Endometrium (tissue), 2 donors: ENCODE data around the gene PCLO.
"Not testable (repeated sequence)": the region's sequence is repeated elsewhere in the genome, so short reads cannot be mapped to it uniquely, and the experiment has no call there.

Source experiments
- FAIRE-seq: peaks from 2 replicates; lab custom pipeline; 2012; peaks lifted over from hg19 to GRCh38; lab: Jason Lieb, UNC
- donor health status: control.
- donor health status: control.

PCLO gene

GRCh38 chr7:82729172-82730030 is 433.3 kb downstream of the PCLO start:
- peak; percentile 71 for FAIRE-seq

GRCh38 chr7:82726038-82726800 is 436.5 kb downstream of the PCLO start:
- FAIRE-seq = no peak

GRCh38 chr7:82723411-82723810 is 439.3 kb downstream of the PCLO start:
- no peak for FAIRE-seq

DNA sequence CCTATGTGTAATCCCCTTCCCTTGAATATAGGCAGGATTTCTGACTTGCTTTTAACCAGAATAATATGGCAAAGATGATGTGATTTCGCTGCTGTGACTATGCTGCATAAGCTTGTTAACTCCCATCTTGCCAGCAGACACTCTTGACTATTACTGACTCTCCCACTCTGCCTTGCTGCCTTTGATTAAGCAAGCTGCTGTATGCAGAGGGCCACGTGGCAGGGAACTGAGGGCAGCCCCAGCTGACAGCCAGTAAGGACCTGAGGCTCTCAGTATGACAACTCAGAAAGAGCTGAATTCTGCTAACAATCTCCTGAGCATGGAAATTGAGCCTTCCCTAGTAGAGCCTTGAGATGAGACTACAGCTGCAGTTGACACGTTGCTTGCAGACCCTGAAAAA is 439.7 kb downstream of the PCLO start:
- FAIRE-seq = no peak

- FAIRE-seq = no peak
Observed at GRCh38 chr7:82715344-82715743, 447.3 kb downstream of the PCLO start.

GRCh38 chr7:82714883-82715282 is 447.8 kb downstream of the PCLO start:
- no peak for FAIRE-seq

- no peak for FAIRE-seq
Observed at GRCh38 chr7:82713506-82713905, 449.2 kb downstream of the PCLO start.

DNA sequence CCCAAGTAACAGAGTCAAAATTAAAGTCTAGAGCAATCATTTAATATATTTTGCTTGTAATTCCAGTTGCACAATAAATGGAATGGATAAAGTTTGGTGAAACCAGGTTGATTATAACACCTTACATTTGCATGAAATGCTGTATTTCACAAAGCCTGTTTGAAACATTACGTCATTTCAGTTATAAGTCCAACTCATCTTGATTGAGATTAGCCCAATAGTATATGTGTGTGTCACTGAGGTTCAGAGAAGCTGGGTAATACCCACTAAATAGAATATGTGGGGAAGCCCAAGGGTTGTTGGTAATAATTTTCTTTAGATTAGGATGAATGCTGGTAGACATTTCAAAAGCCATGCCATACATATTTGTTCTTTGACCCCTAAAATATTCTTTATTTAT is 456.3 kb downstream of the PCLO start:
- FAIRE-seq = not testable (repeated sequence)

- FAIRE-seq = no peak
Observed at GRCh38 chr7:82705517-82706260, 457.0 kb downstream of the PCLO start.

DNA sequence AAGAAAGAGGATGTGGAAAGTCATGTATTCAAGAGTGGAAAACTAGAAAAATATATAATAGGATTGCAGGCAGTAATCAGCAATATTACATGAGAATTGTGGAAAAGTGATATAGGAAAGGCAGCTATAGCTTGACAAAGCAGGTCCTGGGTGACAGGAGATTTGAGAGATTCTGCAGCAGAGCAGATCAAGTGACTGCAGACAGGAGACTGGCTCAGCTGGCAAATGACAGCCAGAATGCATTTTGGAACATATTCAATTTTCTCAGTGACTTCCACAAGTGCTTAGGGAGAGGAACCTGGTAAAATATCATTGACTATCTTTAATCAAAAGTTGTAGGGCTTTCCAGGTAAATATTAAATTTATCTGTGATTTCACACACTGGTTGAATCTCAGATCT is 458.6 kb downstream of the PCLO start:
- FAIRE-seq = no peak
